CD4-positive, alpha-beta T cell (primary cell): ENCODE results near the gene RIT2. TPM values are rescaled to one million over a fixed set of nuclear protein-coding genes. Genes with fewer than 3 reads are reported as not detected.

Experiments
- ATAC-seq: fragments of 200-7000 bp; cut with Tn5 transposase; one replicate; pipeline ENCODE4 v1.10.0; 2022; ENCODE audit warnings: mild to moderate bottlenecking; ENCODE audit not compliant: poor library complexity
- CTCF ChIA-PET: fragments of 350-600 bp; sonication (Branson Sonifier 250); formaldehyde crosslinking; loops from one replicate; lab custom pipeline; 2021; ENCODE audit warnings: antibody characterized with exemption, inconsistent platforms; lab: Charles Lee
- POLR2A ChIA-PET: fragments of 350-600 bp; sonication (Branson Sonifier 250); formaldehyde crosslinking; loops from one replicate; lab custom pipeline; 2021; ENCODE audit warnings: antibody characterized with exemption, inconsistent platforms; lab: Charles Lee
- DNase-seq, 14 experiments: peaks; one replicate each; pipeline ENCODE4 v3.0.0-alpha.2; 2013 to 2020; ENCODE audit warnings: mixed read lengths in 2 of 14
- H3K27ac ChIP-seq, 2 donors: one replicate each; pipeline versions ENCODE4 v1.5.1 to v1.7.0; 2013; ENCODE audit warnings: low read length in 2 of 2, low read depth in 1 of 2, mild to moderate bottlenecking in 1 of 2
- H3K27me3 ChIP-seq, 2 experiments: 1 replicate in 1 of 2; 2 replicates in 1 of 2; pipeline versions ENCODE4 v1.6.1 to v1.7.0; 2013; ENCODE audit warnings: low read length in 2 of 2, control low read depth in 1 of 2, mild to moderate bottlenecking in 1 of 2, moderate library complexity in 1 of 2; ENCODE audit not compliant: insufficient read depth in 2 of 2, control insufficient read depth in 1 of 2
- H3K36me3 ChIP-seq: one replicate; pipeline ENCODE4 v1.6.1; 2013; ENCODE audit warnings: low read length, control low read depth; ENCODE audit not compliant: insufficient read depth
- H3K4me1 ChIP-seq: one replicate; pipeline ENCODE4 v1.6.1; 2013; ENCODE audit warnings: low read length, control low read depth; ENCODE audit not compliant: insufficient read depth
- H3K4me3 ChIP-seq: one replicate; pipeline ENCODE4 v1.5.1; 2013; ENCODE audit warnings: mild to moderate bottlenecking, low read length, moderate library complexity
- H3K9me3 ChIP-seq, 2 experiments: 1 replicate in 1 of 2; 2 replicates in 1 of 2; pipeline versions ENCODE4 v1.6.1 to v1.7.0; 2013; ENCODE audit warnings: low read length in 2 of 2, mild to moderate bottlenecking in 2 of 2, control low read depth in 1 of 2, moderate library complexity in 1 of 2; ENCODE audit not compliant: control insufficient read depth in 1 of 2, insufficient read depth in 1 of 2
- H3K27ac Mint-ChIP-seq: one replicate; pipeline ENCODE4 v1.8.0; 2020; ENCODE audit warnings: mixed read lengths
- H3K27me3 Mint-ChIP-seq: one replicate; pipeline ENCODE4 v1.8.0; 2021; ENCODE audit warnings: mixed read lengths
- H3K36me3 Mint-ChIP-seq: one replicate; pipeline ENCODE4 v1.8.0; 2021; ENCODE audit warnings: low read depth, mixed read lengths
- H3K4me1 Mint-ChIP-seq: one replicate; pipeline ENCODE4 v1.8.0; 2021; ENCODE audit warnings: low read depth, mixed read lengths
- H3K4me3 Mint-ChIP-seq: one replicate; pipeline ENCODE4 v1.8.0; 2020; ENCODE audit warnings: mild to moderate bottlenecking, mixed read lengths
- H3K9me3 Mint-ChIP-seq: one replicate; pipeline ENCODE4 v1.8.0; 2020; ENCODE audit warnings: mixed read lengths
- CTCF ChIP-seq: fragments of 200-600 bp; IDR thresholded peaks from one replicate; pipeline ENCODE4 v1.8.0; 2022; ENCODE audit warnings: antibody characterized with exemption, mild to moderate bottlenecking
- intact Hi-C, 2 experiments: fragments of 100-400 bp; cut with DNase I in 1 of 2; cut with micrococcal nuclease in 1 of 2; formaldehyde crosslinking; loops; one replicate each; pipeline versions ENCODE4 v1.15.1 to v1.9.0; 2023 to 2025; cut with DNase I, micrococcal nuclease
- total RNA-seq, 174 experiments: library from RNA in 2 of 174; stranded (reverse) in 2 of 174; gene quantifications; one replicate each; pipeline ENCODE4 v1.2.3 and lab custom pipeline; 2021 to 2026

The RIT2 gene
- total RNA-seq, 2 experiments from 2014 or later = not detected

GRCh38 chr18:42706618-42707017 lies 408.9 kb downstream of the RIT2 start:
- no peaks in the 10 kb centered on the region for H3K4me1 ChIP-seq
- H3K4me3 Mint-ChIP-seq = no peak overlapping the region
- H3K27me3 ChIP-seq = no peaks in the 10 kb centered on the region
- DNase-seq (no peak), ATAC-seq (no peak)
- no peak overlapping the region for H3K4me3 ChIP-seq
- no peaks in the 10 kb centered on the region for H3K36me3 Mint-ChIP-seq
- no peak overlapping the region for H3K27ac Mint-ChIP-seq
- no peak for TF ChIP-seq CTCF
- ChIA-PET POLR2A (no interaction called here), CTCF (no interaction called here)
- H3K36me3 ChIP-seq = no peaks in the 10 kb centered on the region
- H3K9me3 Mint-ChIP-seq = peaks cover 8% of the 10 kb centered on the region
- no peak overlapping the region for H3K27ac ChIP-seq
- no peaks in the 10 kb centered on the region for H3K27me3 Mint-ChIP-seq
- intact Hi-C loops = no loop called here
- no peaks in the 10 kb centered on the region for H3K9me3 ChIP-seq
- H3K4me1 Mint-ChIP-seq = no peaks in the 10 kb centered on the region

- no peak overlapping the region for H3K27ac ChIP-seq
- Mint-ChIP-seq H3K9me3 (peaks cover 8% of the 10 kb centered on the region), H3K4me1 (no peaks in the 10 kb centered on the region), H3K36me3 (no peaks in the 10 kb centered on the region), H3K27ac (no peak overlapping the region), H3K27me3 (no peaks in the 10 kb centered on the region), H3K4me3 (no peak overlapping the region)
- no peaks in the 10 kb centered on the region for H3K4me1 ChIP-seq
- TF ChIP-seq CTCF = no peak
- H3K9me3 ChIP-seq = no peaks in the 10 kb centered on the region
- POLR2A ChIA-PET = no interaction called here
- H3K36me3 ChIP-seq = no peaks in the 10 kb centered on the region
- CTCF ChIA-PET = no interaction called here
- H3K4me3 ChIP-seq = no peak overlapping the region
- no peaks in the 10 kb centered on the region for H3K27me3 ChIP-seq
- intact Hi-C loops = no loop called here
- no peak for DNase-seq
- ATAC-seq = no peak
These were observed 409.4 kb downstream of the RIT2 start for GRCh38 chr18:42706029-42706608.

Other genes starting within 250 kb of the RIT2 start
- under 1 TPM in 1 of 2 experiments, not detected in 1; 0.31 TPM for gene SYT4, start 161.8 kb upstream of the RIT2 start, total RNA-seq